HepG2 (cell line): ENCODE measurements around the gene CDSN. TPM values are rescaled to one million over a fixed set of nuclear protein-coding genes. Genes with fewer than 3 reads are reported as not detected.
A peak's percentile ranks its signal among the peaks of the same experiment; 100 is the strongest.

Source experiments
- BORCS8-MEF2B ChIP-seq: sonication (generic); formaldehyde crosslinking; IDR thresholded peaks from 2 replicates; pipeline ENCODE4 v1.8.0; 2022; ENCODE audit warnings: mild to moderate bottlenecking, missing genetic modification reagents
- CTCF ChIP-seq: sonication (generic); formaldehyde crosslinking; IDR thresholded peaks from 2 replicates; pipeline ENCODE4 v1.5.0; 2020; ENCODE audit warnings: mild to moderate bottlenecking, missing genetic modification reagents, moderate library complexity
- HIC2 ChIP-seq: sonication (generic); formaldehyde crosslinking; IDR thresholded peaks from 2 replicates; pipeline ENCODE4 v1.9.0; 2022; ENCODE audit warnings: low read depth, missing genetic modification reagents
- HMGXB4 ChIP-seq, 2 experiments: sonication (generic) in 1 of 2; formaldehyde crosslinking in 1 of 2; IDR thresholded peaks; 2 replicates each; pipeline versions ENCODE4 v1.4.0 to v1.6.1; 2018 to 2020; ENCODE audit warnings: missing genetic modification reagents in 2 of 2, borderline replicate concordance in 1 of 2, low read depth in 1 of 2, mild to moderate bottlenecking in 1 of 2, missing biosample characterization in 1 of 2
- MYC ChIP-seq: sonication (generic); formaldehyde crosslinking; IDR thresholded peaks from 2 replicates; pipeline ENCODE4 v1.9.0; 2021; ENCODE audit warnings: missing genetic modification reagents, borderline replicate concordance
- NCOA1 ChIP-seq: sonication (generic); formaldehyde crosslinking; IDR thresholded peaks from 2 replicates; pipeline ENCODE4 v1.9.0; 2021; ENCODE audit warnings: missing genetic modification reagents
- POLR2G ChIP-seq: fragments of 200-400 bp; formaldehyde crosslinking; IDR thresholded peaks from 2 replicates; pipeline ENCODE4 v1.6.1; 2018; ENCODE audit warnings: mild to moderate bottlenecking, low read depth, low read length, moderate library complexity
- SKI ChIP-seq: fragments of 450-650 bp; IDR thresholded peaks from one replicate; pipeline ENCODE4 v1.6.1; 2018; ENCODE audit warnings: mild to moderate bottlenecking; ENCODE audit not compliant: partially characterized antibody
- SMC3 ChIP-seq: IDR thresholded peaks from 2 replicates; pipeline ENCODE4 v1.6.1; 2011; ENCODE audit warnings: low read length, improper control_type of control experiment
- SP4 ChIP-seq: sonication (generic); formaldehyde crosslinking; IDR thresholded peaks from 2 replicates; pipeline ENCODE4 v1.8.1; 2023; ENCODE audit warnings: mild to moderate bottlenecking, missing genetic modification reagents
- TAF1 ChIP-seq: sonication (generic); formaldehyde crosslinking; IDR thresholded peaks from 2 replicates; pipeline ENCODE4 v1.4.0; 2020; ENCODE audit warnings: missing genetic modification reagents
- TBX3 ChIP-seq: fragments of 450-650 bp; IDR thresholded peaks from 2 replicates; pipeline ENCODE4 v1.6.1; 2017; ENCODE audit warnings: antibody characterized with exemption, mild to moderate bottlenecking, inconsistent platforms, borderline replicate concordance
- THAP9 ChIP-seq: sonication (generic); formaldehyde crosslinking; IDR thresholded peaks from 2 replicates; pipeline ENCODE4; 2020; ENCODE audit warnings: missing genetic modification reagents, mild to moderate bottlenecking, borderline replicate concordance
- ZNF224 ChIP-seq: sonication (generic); formaldehyde crosslinking; IDR thresholded peaks from 2 replicates; pipeline ENCODE4 v1.5.0; 2020; ENCODE audit warnings: mild to moderate bottlenecking, missing genetic modification reagents
- ZNF33B ChIP-seq: sonication (generic); formaldehyde crosslinking; IDR thresholded peaks from 2 replicates; pipeline ENCODE4 v1.5.1; 2020; ENCODE audit warnings: mild to moderate bottlenecking, missing genetic modification reagents
- ZNF510 ChIP-seq: sonication (generic); formaldehyde crosslinking; IDR thresholded peaks from 2 replicates; pipeline ENCODE4 v1.4.0; 2020; ENCODE audit warnings: low read depth, mild to moderate bottlenecking, missing genetic modification reagents
- ZNF564 ChIP-seq: sonication (generic); formaldehyde crosslinking; IDR thresholded peaks from 2 replicates; pipeline ENCODE4 v1.8.1; 2023; ENCODE audit warnings: mild to moderate bottlenecking, missing genetic modification reagents
- ZNF580 ChIP-seq: IDR thresholded peaks from 2 replicates; pipeline ENCODE4 v1.6.1; 2016; ENCODE audit warnings: low read depth, borderline replicate concordance
- ZNF619 ChIP-seq: sonication (generic); formaldehyde crosslinking; IDR thresholded peaks from 2 replicates; pipeline ENCODE4 v1.4.0; 2020; ENCODE audit warnings: mild to moderate bottlenecking, missing genetic modification reagents
- ZSCAN31 ChIP-seq: sonication (generic); formaldehyde crosslinking; IDR thresholded peaks from 2 replicates; pipeline ENCODE4 v1.5.0; 2020; ENCODE audit warnings: low read depth, mild to moderate bottlenecking, missing genetic modification reagents
- polyA plus RNA-seq, 8 experiments: library from polyadenylated mRNA; depleted of rRNA in 3 of 8; stranded (reverse) in 7 of 8; unstranded in 1 of 8; fragments of >200 nt; fragmentation: Illumina TruSeq in 4 of 8; extraction: Trizol in 4 of 8; gene quantifications; 2 replicates each; pipeline versions ENCODE4 v1.2.1 to v1.2.3, GENCODE V29; 2011 to 2016; ENCODE audit warnings: low read depth in 4 of 8, missing spikeins in 1 of 8, mixed read lengths in 1 of 8; ENCODE audit not compliant: insufficient read depth in 1 of 8
- total RNA-seq, 5 experiments: library from RNA; depleted of rRNA; stranded (reverse); fragments of >200 nt; fragmentation: Illumina TruSeq; extraction: Trizol; gene quantifications; 2 replicates each; pipeline ENCODE4 v1.2.3, GENCODE V29; 2016; ENCODE audit warnings: low read depth in 1 of 5

The CDSN gene
- total and polyA plus RNA-seq, 2 of the 13 experiments (the other 11 are each of a cell fraction or from before 2014, with no cell fraction given): not detected

GRCh38 chr6:31158140-31158862 lies 38.1 kb upstream of the CDSN start, which contains the start of gene TCF19 (continued):
- TF ChIP-seq HMGXB4 (CRISPR knock-in tag; IDR thresholded peaks at IDR 0.05; ENCODE audit: borderline replicate concordance in 1 of 2, low read depth in 1 of 2) (peak in 1 of 2 experiments; percentile 40; a peak in 1 of 4 replicates), ZSCAN31 (CRISPR knock-in tag) (peak; percentile 73), SMC3 (no peak), THAP9 (CRISPR knock-in tag) (peak; percentile 27; the same call in 1 of the 2 replicates), HIC2 (CRISPR knock-in tag) (no peak), TAF1 (CRISPR knock-in tag) (peak; percentile 47), ZNF224 (CRISPR knock-in tag) (0 out of 2 replicates have a peak, but pooled peaks have one; percentile 23), NCOA1 (0 out of 2 replicates have a peak, but pooled peaks have one; percentile 28), SP4 (CRISPR knock-in tag) (peak; percentile 95; the same call in 1 of the 2 replicates), ZNF33B (CRISPR knock-in tag) (peak; percentile 50; the same call in 1 of the 2 replicates), ZNF510 (CRISPR knock-in tag) (peak; percentile 88; the same call in 1 of the 2 replicates), POLR2G (peak; percentile 63; the same call in 1 of the 2 replicates), ZNF580 (peak; percentile 41; the same call in 1 of the 2 replicates), BORCS8-MEF2B (peak; percentile 95; the same call in 1 of the 2 replicates), MYC (CRISPR knock-in tag) (peak; percentile 64; the same call in 1 of the 2 replicates), SKI (peak; percentile 37), TBX3 (no peak), ZNF564 (CRISPR knock-in tag) (no peak), ZNF619 (CRISPR knock-in tag) (peak; percentile 59; the same call in 1 of the 2 replicates), CTCF (CRISPR knock-in tag) (no peak)
